Tibial nerve (tissue), 4 donors: ENCODE data around the gene HSPD1. TPM values are rescaled to one million over a fixed set of nuclear protein-coding genes. Genes with fewer than 3 reads are reported as not detected.

ENCODE experiments used
- DNase-seq, 2 donors: peaks; one replicate each; pipeline ENCODE4 v3.0.0-alpha.2; 2019; ENCODE audit warnings: low spot score in 2 of 2
- H3K27ac ChIP-seq, 4 donors: fragments of 200-600 bp; sonication (generic) in 3 of 4; one replicate each; pipeline ENCODE4 v1.5.1; 2017 to 2019; ENCODE audit warnings: mild to moderate bottlenecking in 1 of 4
- H3K27me3 ChIP-seq, 2 donors: fragments of 200-600 bp; sonication (generic) in 1 of 2; one replicate each; pipeline versions ENCODE4 v1.5.1 to v1.6.0; 2017 to 2019
- H3K36me3 ChIP-seq, 3 donors: fragments of 200-600 bp; sonication (generic); one replicate each; pipeline ENCODE4 v1.5.1; 2018 to 2019
- H3K4me1 ChIP-seq, 4 donors: fragments of 200-600 bp; sonication (generic) in 3 of 4; one replicate each; pipeline ENCODE4 v1.5.1; 2017 to 2019
- H3K4me3 ChIP-seq, 4 donors: fragments of 200-600 bp; sonication (generic) in 3 of 4; one replicate each; pipeline ENCODE4 v1.5.1; 2017 to 2019; ENCODE audit warnings: mild to moderate bottlenecking in 1 of 4, moderate library complexity in 1 of 4
- H3K9me3 ChIP-seq, 4 donors: fragments of 200-600 bp; sonication (generic) in 3 of 4; one replicate each; pipeline ENCODE4 v1.5.1; 2017 to 2019
- EP300 ChIP-seq, 2 donors: sonication (generic); formaldehyde crosslinking; IDR thresholded peaks; one replicate each; pipeline ENCODE4 v1.6.1; 2017; ENCODE audit warnings: antibody characterized with exemption in 2 of 2, mild to moderate bottlenecking in 1 of 2
- POLR2A ChIP-seq, 2 donors: fragments of 450-650 bp; IDR thresholded peaks; one replicate each; pipeline ENCODE4 v1.6.1; 2017; ENCODE audit warnings: antibody characterized with exemption in 2 of 2, mild to moderate bottlenecking in 2 of 2, moderate library complexity in 2 of 2
- WGBS, 2 donors: methylation state at CpG; one replicate each; pipeline ENCODE4 v1.1.5; 2018; 5-methylcytosine and 5-hydroxymethylcytosine counted together
- total RNA-seq, 4 donors: library from RNA; depleted of rRNA; stranded (reverse); fragments of >200 nt; gene quantifications; one replicate each; pipeline ENCODE4 v1.1.0, GENCODE V29; 2016
- TF ChIP-seq, protein P1 (sequence below), 5 experiments: fragments of 200-600 bp in 3 of 5; fragments of 450-650 bp in 2 of 5; sonication (generic) in 3 of 5; IDR thresholded peaks; one replicate each; pipeline ENCODE4 v1.5.1; 2016 to 2019; ENCODE audit warnings: antibody characterized with exemption in 5 of 5, mild to moderate bottlenecking in 3 of 5, moderate library complexity in 2 of 5

HSPD1 gene
- total RNA-seq, 4 donors from 2014 or later, result 76.1 to 160 (median 119) TPM

DNA sequence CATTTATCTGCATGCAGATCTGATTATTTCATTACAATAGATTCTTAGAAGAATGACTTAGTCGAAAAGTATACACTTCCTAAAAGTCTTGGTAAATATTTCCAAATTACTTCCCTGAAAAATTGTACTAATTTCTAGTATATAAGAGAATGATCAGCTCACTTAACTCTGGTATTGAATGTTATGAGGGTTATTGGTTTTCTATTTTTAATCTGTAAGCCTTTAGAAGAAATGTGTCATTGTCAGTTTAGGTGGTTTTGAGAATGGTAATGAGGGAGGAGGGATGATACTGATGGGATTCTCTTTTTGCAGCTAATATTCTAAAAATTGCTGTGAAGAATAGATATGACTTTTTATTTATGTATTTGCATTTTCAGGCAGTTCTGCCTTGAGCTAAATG is 40.1 kb upstream of the HSPD1 start:
- Histone ChIP-seq H3K36me3 (peaks cover 0 to 65% (median 19%) of the 10 kb centered on the region in 3 donors), H3K4me3 (no peak overlapping the region), H3K27ac (no peak overlapping the region), H3K27me3 (no peaks in the 10 kb centered on the region), H3K4me1 (peaks cover 0 to 32% (median 0%) of the 10 kb centered on the region in 4 donors), H3K9me3 (no peaks in the 10 kb centered on the region)
- TF ChIP-seq, protein P1, sequence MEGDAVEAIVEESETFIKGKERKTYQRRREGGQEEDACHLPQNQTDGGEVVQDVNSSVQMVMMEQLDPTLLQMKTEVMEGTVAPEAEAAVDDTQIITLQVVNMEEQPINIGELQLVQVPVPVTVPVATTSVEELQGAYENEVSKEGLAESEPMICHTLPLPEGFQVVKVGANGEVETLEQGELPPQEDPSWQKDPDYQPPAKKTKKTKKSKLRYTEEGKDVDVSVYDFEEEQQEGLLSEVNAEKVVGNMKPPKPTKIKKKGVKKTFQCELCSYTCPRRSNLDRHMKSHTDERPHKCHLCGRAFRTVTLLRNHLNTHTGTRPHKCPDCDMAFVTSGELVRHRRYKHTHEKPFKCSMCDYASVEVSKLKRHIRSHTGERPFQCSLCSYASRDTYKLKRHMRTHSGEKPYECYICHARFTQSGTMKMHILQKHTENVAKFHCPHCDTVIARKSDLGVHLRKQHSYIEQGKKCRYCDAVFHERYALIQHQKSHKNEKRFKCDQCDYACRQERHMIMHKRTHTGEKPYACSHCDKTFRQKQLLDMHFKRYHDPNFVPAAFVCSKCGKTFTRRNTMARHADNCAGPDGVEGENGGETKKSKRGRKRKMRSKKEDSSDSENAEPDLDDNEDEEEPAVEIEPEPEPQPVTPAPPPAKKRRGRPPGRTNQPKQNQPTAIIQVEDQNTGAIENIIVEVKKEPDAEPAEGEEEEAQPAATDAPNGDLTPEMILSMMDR (IDR thresholded peaks at IDR 0.05), result no peak
- TF ChIP-seq EP300 (IDR thresholded peaks at IDR 0.05), result no peak
- DNase-seq, result no peak
- WGBS, 2 donors, result 82 to 87% methylated on average over 1 of the region's 1 CpG

DNA sequence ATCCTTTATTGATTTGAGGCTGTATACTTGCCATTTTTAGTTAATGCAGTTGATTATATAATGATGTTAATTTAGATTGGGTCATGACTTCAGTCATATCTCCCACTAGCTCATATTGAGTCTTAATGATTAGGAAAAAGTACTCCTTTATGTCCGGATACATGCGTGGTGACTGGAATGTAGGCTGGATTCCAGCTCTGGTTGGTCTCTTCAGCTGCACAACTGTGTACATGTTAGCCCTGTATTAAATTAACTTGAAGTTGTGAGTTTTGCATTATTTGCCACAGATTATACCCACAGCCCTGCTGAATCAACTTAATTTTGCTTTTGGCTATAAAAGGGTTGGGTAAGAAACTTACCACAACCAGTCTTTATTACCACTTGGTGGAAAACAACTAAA is 38.8 kb upstream of the HSPD1 start:
- Histone ChIP-seq H3K36me3 (peaks cover 0 to 52% (median 13%) of the 10 kb centered on the region in 3 donors), H3K27me3 (no peaks in the 10 kb centered on the region), H3K4me1 (peaks cover 0 to 43% (median 0%) of the 10 kb centered on the region in 4 donors), H3K27ac (peak overlapping the region in 2 of 4 donors; percentile 37 to 41), H3K9me3 (no peaks in the 10 kb centered on the region), H3K4me3 (no peak overlapping the region)
- TF ChIP-seq, protein P1 (IDR thresholded peaks at IDR 0.05), result no peak
- no peak for TF ChIP-seq POLR2A (IDR thresholded peaks at IDR 0.05)
- no peak for TF ChIP-seq EP300 (IDR thresholded peaks at IDR 0.05)
- whole genome bisulfite sequencing, 2 donors, result 30 to 36% methylated on average over 2 of the region's 2 CpGs
- no peak for DNase-seq

DNA sequence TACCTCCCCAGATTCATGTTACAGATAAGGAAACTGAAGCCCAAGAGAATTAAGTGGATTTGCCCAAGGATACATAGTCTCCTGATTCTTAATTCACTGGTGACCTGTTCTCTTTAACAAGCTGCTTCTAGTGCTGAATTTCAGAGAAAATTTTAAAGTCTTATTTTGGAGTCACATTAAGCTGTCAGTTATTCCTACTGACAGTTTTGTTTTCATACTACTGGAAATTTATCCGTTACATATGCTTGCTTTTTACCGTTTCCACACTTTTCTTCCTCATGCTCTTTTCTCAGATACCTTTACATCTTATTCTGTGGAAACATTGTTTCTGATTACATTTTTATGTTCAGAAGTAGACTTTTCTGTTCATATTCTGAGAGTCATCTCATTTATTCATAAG is 17.5 kb upstream of the HSPD1 start:
- no peaks in the 10 kb centered on the region for H3K9me3 ChIP-seq
- TF ChIP-seq EP300 (IDR thresholded peaks at IDR 0.05) (no peak), POLR2A (IDR thresholded peaks at IDR 0.05) (no peak)
- TF ChIP-seq, protein P1 (IDR thresholded peaks at IDR 0.05), result no peak
- WGBS, 2 donors, result 27 to 28% methylated on average over 2 of the region's 2 CpGs
- DNase-seq, result no peak
- H3K36me3 ChIP-seq, result peaks cover 0 to 19% (median 0%) of the 10 kb centered on the region in 3 donors
- H3K27ac ChIP-seq, result peak overlapping the region in 3 of 4 donors; percentile 88 to 97 (median 91)
- H3K4me1 ChIP-seq, result peaks cover 0 to 40% (median 8%) of the 10 kb centered on the region in 4 donors
- no peaks in the 10 kb centered on the region for H3K27me3 ChIP-seq
- peak overlapping the region in 2 of 4 donors; percentile 87 to 91 for H3K4me3 ChIP-seq

DNA sequence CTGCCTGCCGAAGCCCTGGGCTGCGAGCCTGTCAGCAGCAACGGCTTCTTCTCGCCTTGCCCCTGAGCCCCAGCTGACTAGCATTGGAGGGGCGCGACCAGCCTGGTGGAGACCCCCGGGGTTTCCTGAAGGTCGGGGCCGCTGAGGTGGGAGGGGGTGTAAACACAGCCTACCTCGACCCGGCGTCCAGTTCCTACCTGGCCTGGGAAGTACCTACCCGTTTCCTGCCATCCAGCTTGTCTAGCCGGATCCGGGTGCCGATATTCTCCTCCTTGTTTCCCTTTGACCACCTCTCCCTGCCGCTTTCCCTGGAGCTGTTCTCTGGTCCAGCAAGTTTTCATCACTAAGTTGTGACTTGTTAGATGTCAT is 16.7 kb upstream of the HSPD1 start:
- peaks cover 0 to 14% (median 0%) of the 10 kb centered on the region in 3 donors for H3K36me3 ChIP-seq
- no peaks in the 10 kb centered on the region for H3K27me3 ChIP-seq
- TF ChIP-seq, protein P1 (IDR thresholded peaks at IDR 0.05), result no peak
- no peak for TF ChIP-seq POLR2A (IDR thresholded peaks at IDR 0.05)
- no peak for TF ChIP-seq EP300 (IDR thresholded peaks at IDR 0.05)
- H3K4me1 ChIP-seq, result peaks cover 0 to 40% (median 8%) of the 10 kb centered on the region in 4 donors
- no peak for DNase-seq
- no peaks in the 10 kb centered on the region for H3K9me3 ChIP-seq
- peak overlapping the region; percentile 72 to 91 (median 82) for H3K4me3 ChIP-seq
- 0% methylated on average over 16 to 17 of the region's 17 CpGs for WGBS, 2 donors
- peak overlapping the region; percentile 88 to 97 (median 93) for H3K27ac ChIP-seq

DNA sequence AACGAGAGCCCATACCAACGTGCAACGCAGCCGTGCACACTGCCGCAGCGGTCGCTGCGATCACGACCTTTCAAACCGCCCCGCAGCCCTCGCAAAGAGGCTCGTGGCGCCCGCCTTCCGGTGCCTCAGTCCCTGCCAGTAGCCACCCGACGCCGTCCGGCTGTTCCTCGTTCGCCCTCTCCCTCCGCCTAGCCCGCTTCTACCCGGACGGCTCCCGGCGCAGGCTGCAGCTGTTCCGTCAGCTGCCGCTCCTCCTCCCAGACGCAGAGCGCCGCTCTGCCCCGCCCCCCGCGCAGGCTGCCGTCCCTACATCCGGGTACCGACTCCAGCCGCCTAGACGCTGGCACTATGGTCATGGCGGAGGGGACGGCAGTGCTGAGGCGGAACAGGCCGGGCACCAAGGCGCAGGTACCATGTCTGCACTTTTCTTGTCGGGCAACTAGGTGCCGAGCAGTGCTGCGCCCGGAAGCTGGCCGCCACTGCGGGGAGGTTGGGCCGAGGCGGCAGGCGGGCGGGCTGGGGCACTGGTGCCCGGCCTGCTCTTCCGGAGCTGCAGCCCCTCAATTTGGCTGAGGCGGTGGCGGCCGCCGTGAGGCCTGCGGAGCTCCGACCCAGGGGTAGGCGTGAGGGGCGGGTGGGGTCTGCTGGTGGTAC is 16.2 kb upstream of the HSPD1 start, which contains the start of gene MOB4:
TSS of gene MOB4 (plus strand) at position 328 of the 654 bp plus-strand sequence. CDS start at position 349, 21 bp downstream.
- peak; percentile 83 to 100 for TF ChIP-seq EP300 (IDR thresholded peaks at IDR 0.05)
- TF ChIP-seq POLR2A (IDR thresholded peaks at IDR 0.05), result peak; percentile 96 to 98
- TF ChIP-seq, protein P1 (IDR thresholded peaks at IDR 0.05), result peak in 2 of 5 experiments; percentile 48 to 63
- H3K4me1 ChIP-seq, result peaks cover 0 to 40% (median 8%) of the 10 kb centered on the region in 4 donors
- 1% methylated on average over 37 to 64 of the region's 66 CpGs for WGBS, 2 donors
- DNase-seq, result peak; percentile 87
- peak within 1 kb of the TSS; percentile 88 to 97 (median 93) for H3K27ac ChIP-seq
- H3K4me3 ChIP-seq, result peak within 1 kb of the TSS; percentile 72 to 91 (median 82)
- no peaks in the 10 kb centered on the region for H3K9me3 ChIP-seq
- H3K36me3 ChIP-seq, result peaks cover 0 to 9% (median 0%) of the 10 kb centered on the region in 3 donors
- no peaks in the 10 kb centered on the region for H3K27me3 ChIP-seq
